ENCODE measurements around the gene ST7.
"Not testable (repeated sequence)": the region's sequence is repeated elsewhere in the genome, so short reads cannot be mapped to it uniquely, and the experiment has no call there.

Gene ST7

GRCh38 chr7:116950889-116951351 is 2.4 kb upstream of the ST7 start:
- DNase-seq (ENCODE audit: low read depth), result no peak

GRCh38 chr7:116951366-116952292 is 1.7 kb upstream of the ST7 start:
- DNase-seq (ENCODE audit: low read depth), result no peak

- DNase-seq (ENCODE audit: low read depth), result no peak
Measured at GRCh38 chr7:116952635-116953371, 498 bp upstream of the ST7 start.

- no peak for DNase-seq (ENCODE audit: low read depth)
Measured at GRCh38 chr7:116953906-116954838, 871 bp downstream of the ST7 start.

GRCh38 chr7:116955340-116955739 is 2.0 kb downstream of the ST7 start:
- no peak for DNase-seq (ENCODE audit: low read depth)

GRCh38 chr7:116955801-116956476 is 2.6 kb downstream of the ST7 start:
- DNase-seq (ENCODE audit: low read depth), result no peak

GRCh38 chr7:116956477-116956804 is 3.1 kb downstream of the ST7 start:
- no peak for DNase-seq (ENCODE audit: low read depth)

GRCh38 chr7:116957874-116958273 is 4.6 kb downstream of the ST7 start:
- DNase-seq (ENCODE audit: low read depth), result no peak

GRCh38 chr7:116961966-116962673 is 8.8 kb downstream of the ST7 start:
- not testable (repeated sequence) for DNase-seq (ENCODE audit: low read depth)

- no peak for DNase-seq (ENCODE audit: low read depth)
Measured at GRCh38 chr7:116963234-116963633, 9.9 kb downstream of the ST7 start.

- no peak for DNase-seq (ENCODE audit: low read depth)
Measured at GRCh38 chr7:116966601-116967000, 13.3 kb downstream of the ST7 start.

- DNase-seq (ENCODE audit: low read depth), result no peak
Measured at GRCh38 chr7:116967254-116967922, 14.1 kb downstream of the ST7 start.

GRCh38 chr7:116967983-116968382 is 14.7 kb downstream of the ST7 start:
- no peak for DNase-seq (ENCODE audit: low read depth)

GRCh38 chr7:116968631-116969030 is 15.3 kb downstream of the ST7 start:
- no peak for DNase-seq (ENCODE audit: low read depth)

- no peak for DNase-seq (ENCODE audit: low read depth)
Measured at GRCh38 chr7:116969371-116969902, 16.1 kb downstream of the ST7 start.

- DNase-seq (ENCODE audit: low read depth), result no peak
Measured at GRCh38 chr7:116970238-116970910, 17.1 kb downstream of the ST7 start.

GRCh38 chr7:116971153-116971552 is 17.9 kb downstream of the ST7 start:
- not testable (repeated sequence) for DNase-seq (ENCODE audit: low read depth)

GRCh38 chr7:116971869-116972268 is 18.6 kb downstream of the ST7 start:
- no peak for DNase-seq (ENCODE audit: low read depth)

- DNase-seq (ENCODE audit: low read depth), result not testable (repeated sequence)
Measured at GRCh38 chr7:116975024-116975423, 21.7 kb downstream of the ST7 start.
